ENCODE results near the gene ACSBG1.
"Not testable (repeated sequence)": the region's sequence is repeated elsewhere in the genome, so short reads cannot be mapped to it uniquely, and the experiment has no call there.

Gene ACSBG1

DNA sequence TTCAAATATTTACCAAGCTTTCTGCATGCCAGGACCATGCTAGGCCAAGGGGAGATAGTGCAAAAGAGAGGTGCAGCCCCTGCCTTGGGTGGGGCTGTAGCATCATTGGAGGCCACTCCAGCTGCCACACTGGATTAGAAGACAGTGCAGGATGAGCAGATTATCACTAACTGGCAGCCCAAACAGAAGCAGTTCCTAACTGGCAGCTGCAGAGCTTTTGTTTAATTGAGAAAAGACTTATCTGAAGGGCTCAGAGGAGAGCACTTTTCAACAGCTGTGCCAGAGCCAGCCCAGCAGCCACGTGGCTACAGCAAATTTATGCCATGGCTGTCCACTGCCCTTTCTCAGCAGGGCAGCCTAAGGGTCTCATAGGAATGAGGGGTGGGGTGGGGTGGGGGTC, 13.5 kb upstream of the ACSBG1 start:
- no peak for DNase-seq

DNA sequence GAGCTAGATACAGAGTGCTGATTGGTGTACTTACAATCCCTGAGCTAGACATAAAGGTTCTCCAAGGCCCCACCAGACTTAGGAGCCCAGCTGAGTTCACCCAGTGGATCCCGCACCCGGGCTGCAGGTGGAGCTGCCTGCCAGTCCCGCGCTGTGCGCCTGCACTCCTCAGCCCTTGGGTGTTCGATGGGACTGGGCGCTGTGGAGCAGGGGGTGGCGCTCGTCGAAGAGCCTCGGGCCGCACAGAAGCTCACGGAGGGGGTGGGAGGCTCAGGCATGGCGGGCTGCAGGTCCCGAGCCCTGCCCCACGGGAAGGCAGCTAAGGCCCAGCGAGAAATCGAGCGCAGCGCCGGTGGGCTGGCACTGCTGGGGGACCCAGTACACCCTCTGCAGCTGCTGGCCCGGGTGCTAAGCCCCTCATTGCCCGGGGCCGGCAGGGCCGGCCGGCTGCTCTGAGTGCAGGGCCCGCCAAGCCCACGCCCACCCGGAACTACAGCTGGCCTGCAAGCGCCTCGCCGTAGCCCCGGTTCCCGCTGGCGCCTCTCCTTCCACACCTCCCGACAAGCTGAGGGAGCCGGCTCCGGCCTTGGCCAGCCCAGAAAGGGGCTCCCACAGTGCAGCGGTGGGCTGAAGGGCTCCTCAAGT, 11.7 kb upstream of the ACSBG1 start:
- not testable (repeated sequence) for DNase-seq

DNA sequence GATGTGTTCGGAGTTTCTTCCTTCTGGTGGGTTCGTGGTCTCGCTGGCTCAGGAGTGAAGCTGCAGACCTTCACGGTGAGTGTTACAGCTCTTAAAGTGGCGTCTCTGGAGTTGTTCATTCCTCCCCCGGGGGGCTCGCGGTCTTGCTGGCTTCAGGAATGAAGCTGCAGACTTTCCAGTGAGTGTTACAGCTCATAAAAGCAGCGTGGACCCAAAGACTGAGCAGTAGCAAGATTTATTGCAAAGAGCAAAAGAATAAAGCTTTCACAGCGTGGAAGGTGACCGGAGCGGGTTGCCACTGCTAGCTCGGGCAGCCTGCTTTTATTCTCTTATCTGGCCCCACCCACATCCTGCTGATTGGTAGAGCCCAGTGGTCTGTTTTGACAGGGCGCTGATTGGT, 11.0 kb upstream of the ACSBG1 start:
- DNase-seq = not testable (repeated sequence)

GRCh38 chr15:78244893-78245292, 10.5 kb upstream of the ACSBG1 start:
- no peak for DNase-seq

DNA sequence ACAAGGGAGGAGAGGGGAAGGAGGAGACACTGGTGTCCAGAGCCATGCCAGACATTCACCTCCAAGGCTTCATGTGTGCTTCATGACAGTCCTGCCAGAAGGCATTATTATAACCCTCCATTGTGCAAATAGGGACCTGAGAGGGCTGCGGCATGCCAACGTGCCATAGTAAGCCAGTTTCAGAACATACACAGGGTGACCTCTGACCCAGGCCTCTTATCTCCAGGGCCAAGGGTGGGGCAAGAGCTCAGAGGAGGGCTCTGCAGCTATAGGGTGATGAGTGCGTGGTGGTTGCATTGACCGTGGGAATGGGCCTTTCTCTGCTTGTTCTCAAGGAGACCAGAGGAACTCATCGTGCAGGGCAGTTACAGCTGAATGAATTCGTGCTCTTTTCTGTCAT, 9.7 kb upstream of the ACSBG1 start:
- no peak for DNase-seq

DNA sequence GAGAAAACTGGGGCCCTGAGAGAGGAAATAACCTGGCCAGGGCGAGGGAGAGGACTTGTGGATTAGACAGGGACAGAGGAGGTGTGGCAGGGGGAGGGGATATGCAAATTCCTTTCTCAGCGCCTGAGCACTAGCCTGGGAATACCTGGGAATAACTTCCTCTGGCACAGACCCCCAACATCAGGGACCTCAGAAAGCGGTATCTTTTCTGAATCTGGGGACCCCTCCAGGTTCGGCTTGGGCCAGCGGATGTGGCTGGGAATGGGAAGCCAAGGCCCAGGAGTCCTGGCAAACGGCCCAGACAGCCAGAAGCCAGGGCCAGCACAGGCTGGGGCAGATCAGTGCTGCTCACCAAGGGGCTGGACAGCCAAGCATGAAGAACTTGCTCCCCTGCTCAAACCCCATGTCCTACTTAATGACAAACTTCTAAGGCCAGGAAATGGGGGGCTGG, 9.2 kb upstream of the ACSBG1 start:
- peak in 1 of 2 experiments; percentile 25 for DNase-seq

- no peak for DNase-seq
Measured at GRCh38 chr15:78243058-78243457, 8.7 kb upstream of the ACSBG1 start.

GRCh38 chr15:78242128-78242527, 7.8 kb upstream of the ACSBG1 start:
- DNase-seq = no peak

GRCh38 chr15:78241017-78241416, 6.7 kb upstream of the ACSBG1 start:
- DNase-seq = peak; percentile 45 to 56

- DNase-seq = no peak
Measured at GRCh38 chr15:78239811-78240210, 5.4 kb upstream of the ACSBG1 start.

DNA sequence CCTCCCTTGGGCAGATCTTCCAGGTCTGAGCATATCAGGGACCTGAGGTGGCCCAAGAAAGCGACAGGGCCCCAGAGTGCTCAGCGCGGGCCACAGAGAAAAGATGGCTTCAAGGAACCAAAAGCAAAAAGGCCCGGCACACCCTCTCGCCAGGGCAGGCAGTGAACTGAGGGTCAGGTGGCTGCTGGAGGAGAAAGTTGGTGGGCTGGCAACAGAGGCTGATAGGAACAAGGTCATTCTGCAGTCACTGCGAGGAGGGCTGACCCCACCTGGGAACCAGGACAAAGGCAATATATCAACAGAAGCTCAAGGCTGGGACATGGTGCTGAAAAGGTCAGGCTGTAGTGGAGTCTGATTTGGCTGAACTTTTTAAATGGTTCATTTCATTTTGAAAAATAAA, 2.8 kb upstream of the ACSBG1 start:
- DNase-seq = no peak

DNA sequence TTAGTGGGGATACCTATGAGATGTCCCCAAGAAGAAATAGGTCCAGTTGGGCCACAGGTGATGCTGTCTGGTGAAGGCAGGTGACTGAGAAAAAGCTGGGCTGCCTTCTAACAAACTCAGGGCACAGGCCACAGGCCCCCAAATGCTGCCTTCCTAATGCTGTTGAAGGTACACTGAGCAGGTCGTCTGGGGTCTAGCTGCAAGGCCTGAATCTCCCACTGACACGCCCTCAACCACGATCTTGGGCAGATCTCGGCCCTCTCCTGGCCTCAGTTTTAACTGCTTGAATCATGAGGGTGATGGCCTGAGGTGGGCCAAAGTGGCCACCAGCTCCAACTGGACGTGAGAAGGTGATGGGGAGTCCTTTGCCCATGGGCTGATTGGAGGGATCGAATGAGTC, 2.1 kb upstream of the ACSBG1 start:
- no peak for DNase-seq

DNA sequence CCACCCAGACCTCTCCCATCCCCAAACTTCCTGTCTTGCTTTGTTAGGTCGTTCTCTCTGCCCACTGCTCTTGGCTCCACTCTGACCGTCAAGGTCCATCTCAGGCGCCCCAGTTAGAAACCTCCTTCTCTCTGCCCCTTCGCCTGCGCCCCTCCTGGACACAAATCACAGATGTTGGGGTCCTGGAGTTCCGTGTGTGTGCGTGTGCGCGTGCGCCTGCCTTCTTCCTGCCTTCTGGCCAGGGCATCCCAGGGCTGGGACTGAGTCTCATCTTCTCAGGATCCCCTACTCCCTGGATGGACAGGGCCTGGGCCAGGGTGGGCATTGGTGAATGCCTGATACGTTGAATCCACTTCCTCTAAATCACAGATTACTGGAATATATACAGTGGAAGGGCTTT, 869 bp downstream of the ACSBG1 start:
- no peak for DNase-seq

DNA sequence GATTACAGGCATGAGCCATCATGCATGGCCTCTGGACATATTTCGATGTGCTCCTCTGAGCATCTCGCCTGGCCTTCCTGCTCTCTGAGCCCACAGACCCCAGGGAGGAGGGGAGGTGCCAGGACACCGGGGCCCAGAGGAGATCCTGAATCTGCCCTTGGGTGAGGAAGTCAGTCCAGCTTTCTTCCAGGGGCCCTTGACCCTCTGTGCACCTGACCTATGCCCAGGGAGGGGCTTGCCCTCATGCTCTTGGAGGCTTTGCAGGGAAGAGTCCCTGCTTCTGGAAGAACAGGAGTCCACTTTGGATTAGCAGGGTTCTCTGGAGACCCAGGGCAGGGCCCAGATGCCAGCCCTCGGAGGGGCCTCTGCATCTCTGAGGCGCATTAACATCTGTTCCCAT, 1.4 kb downstream of the ACSBG1 start:
- DNase-seq = no peak

DNA sequence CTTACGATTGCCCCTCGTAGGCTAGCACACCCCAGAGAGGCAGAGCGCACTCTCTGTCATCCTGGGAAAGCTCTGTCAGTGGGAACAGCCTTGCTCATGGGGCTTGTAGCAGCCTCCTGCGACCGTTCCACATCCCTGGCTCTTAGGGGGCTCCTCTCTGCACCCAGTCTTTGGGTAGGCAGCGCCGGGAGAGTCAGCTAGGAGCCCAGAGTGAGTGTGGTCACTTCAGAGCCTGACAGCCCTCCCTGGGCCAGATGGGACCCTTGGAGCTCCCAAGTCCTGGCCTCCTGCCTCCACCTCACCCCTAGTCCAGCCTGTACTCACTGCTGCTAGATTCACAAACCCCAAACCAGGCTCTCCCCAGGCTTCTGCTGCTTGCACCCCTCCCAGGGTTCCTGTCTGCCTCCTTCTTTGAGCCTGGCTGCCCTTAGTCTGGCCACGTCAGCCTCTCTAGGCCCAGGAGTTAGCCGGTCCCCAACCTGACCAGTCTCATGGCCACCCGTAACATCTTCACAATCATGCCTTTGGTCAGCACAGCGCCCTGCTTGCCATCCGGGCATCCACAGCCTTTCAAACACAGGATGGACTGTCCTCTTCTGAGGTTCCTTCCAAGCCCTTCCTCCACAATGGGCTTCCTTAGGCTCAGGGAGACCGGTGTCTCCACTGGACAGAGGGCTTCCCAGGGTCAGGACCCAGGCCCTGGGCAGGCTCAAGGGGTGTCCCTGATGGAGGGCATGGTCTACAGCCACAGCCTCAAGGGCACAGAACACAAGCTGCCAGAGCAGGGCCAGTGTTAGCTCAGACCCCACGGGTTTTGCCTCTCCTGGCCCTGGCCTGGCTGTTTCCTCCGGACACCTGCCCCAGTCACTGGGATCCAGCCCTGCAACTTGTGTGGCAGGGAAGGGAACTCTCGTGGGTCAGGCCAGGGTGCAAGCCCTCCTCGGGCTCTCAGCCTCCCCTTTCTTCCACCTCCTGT, 4.6 kb downstream of the ACSBG1 start:
- no peak for DNase-seq

- DNase-seq = no peak
Measured at GRCh38 chr15:78228356-78228996, 5.9 kb downstream of the ACSBG1 start.

- DNase-seq = no peak
Measured at GRCh38 chr15:78225783-78226541, 8.4 kb downstream of the ACSBG1 start.

DNA sequence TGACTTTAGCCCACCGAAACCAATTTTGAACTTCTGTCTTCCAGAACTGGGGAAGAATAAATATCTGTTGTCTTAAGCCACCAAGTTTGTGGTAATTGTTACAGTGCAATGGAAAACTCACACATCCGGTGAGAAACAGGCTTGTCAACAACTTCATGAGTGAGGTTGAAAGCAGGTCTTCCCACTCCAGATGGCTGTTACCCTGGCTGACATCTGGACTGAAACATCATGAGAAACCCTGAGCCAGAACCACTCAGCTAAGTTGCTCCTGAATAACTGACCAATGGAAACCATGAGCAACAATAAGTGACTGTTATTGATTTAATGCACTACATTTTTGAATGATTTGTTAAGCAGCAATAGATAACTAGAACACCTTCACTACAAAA, 10.3 kb downstream of the ACSBG1 start:
- no peak for DNase-seq

- DNase-seq = no peak
Measured at GRCh38 chr15:78223396-78224022, 10.9 kb downstream of the ACSBG1 start.

DNA sequence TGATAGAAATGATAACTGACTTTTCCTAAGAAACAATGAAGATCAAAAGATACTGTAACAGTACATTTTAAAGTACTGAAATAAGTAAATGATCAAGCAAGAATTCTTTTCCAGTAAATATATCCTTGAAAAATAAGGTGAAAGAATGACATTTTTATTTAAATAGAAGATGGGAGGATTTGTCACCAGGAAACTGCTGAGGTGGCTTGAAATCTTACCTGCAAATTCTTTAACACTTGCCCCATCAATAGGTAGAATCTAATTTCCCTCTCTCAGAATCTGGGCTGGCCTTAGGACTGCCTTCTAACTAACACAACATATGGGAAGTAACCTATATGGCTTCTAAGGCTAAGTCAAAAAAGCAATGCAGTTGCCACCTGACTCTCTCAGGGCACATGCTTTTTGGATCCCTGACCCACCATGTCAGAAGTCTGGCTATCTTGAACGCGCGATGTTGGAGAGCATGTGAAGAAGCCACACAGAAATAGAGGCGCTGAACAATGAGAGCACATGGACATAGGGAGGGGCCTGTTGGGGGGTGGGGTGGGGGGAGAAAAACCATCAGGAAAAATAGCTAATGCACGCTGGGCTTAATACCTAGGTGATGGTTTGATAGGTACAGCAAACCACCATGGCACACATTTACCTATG, 11.5 kb downstream of the ACSBG1 start:
- DNase-seq = no peak

GRCh38 chr15:78220713-78221112, 13.7 kb downstream of the ACSBG1 start:
- DNase-seq = no peak

Measured in SHP77 (cell line).